HCT116 (cell line): ENCODE data around the gene CD3G.

Experiments used
- CTCF ChIP-seq, 3 experiments: fragments of 200-600 bp in 1 of 3; sonication (generic) in 1 of 3; IDR thresholded peaks in 2 of 3; conservative IDR thresholded peaks in 1 of 3; 2 replicates each; pipeline ENCODE4 v1.5.1; 2012 to 2017; ENCODE audit warnings: low read depth in 2 of 3, low read length in 2 of 3, antibody characterized with exemption in 1 of 3, borderline replicate concordance in 1 of 3, control low read depth in 1 of 3, mild to moderate bottlenecking in 1 of 3, mixed read lengths in 1 of 3, mixed run types in 1 of 3, moderate library complexity in 1 of 3; ENCODE audit not compliant: insufficient read depth in 1 of 3
- EGR1 ChIP-seq: IDR thresholded peaks from 2 replicates; pipeline ENCODE4 v1.6.1; 2012; ENCODE audit warnings: low read depth

- TF ChIP-seq CTCF (IDR thresholded peaks at IDR 0.05 in 2 of 3, conservative IDR thresholded peaks at IDR 0.05 in 1 of 3; ENCODE audit: borderline replicate concordance in 1 of 3, insufficient read depth in 1 of 3, low read depth in 2 of 3, low read length in 2 of 3) (no peak), EGR1 (no peak)
These were observed 52.0 kb downstream of the CD3G start for GRCh38 chr11:118396097-118396501.
